H1 (cell line): ENCODE data around the gene DCUN1D3. TPM values are rescaled to one million over a fixed set of nuclear protein-coding genes. Genes with fewer than 3 reads are reported as not detected.

Experiments used
- CTCF ChIA-PET: fragments of 300-600 bp; sonication (Branson Sonifier 250); formaldehyde crosslinking; loops from one replicate; lab custom pipeline; 2021; ENCODE audit not compliant: partially characterized antibody; lab: Charles Lee
- POLR2A ChIA-PET: fragments of 300-600 bp; sonication (Branson Sonifier 250); formaldehyde crosslinking; loops from one replicate; lab custom pipeline; 2021; ENCODE audit warnings: inconsistent platforms; ENCODE audit not compliant: partially characterized antibody; lab: Charles Lee
- DNase-seq, 2 experiments: peaks; one replicate each; pipeline versions ENCODE4 v3.0.0 to v3.0.0-alpha.2; 2010 to 2022; ENCODE audit warnings: low spot score in 2 of 2, low read depth in 1 of 2, mixed read lengths in 1 of 2
- FAIRE-seq: peaks from 2 replicates; lab custom pipeline; 2011; peaks lifted over from hg19 to GRCh38; lab: Jason Lieb, UNC
- H2AFZ ChIP-seq: 2 replicates; pipeline ENCODE4 v1.8.1; 2012; ENCODE audit warnings: low read length, inconsistent platforms
- H2AK5ac ChIP-seq: 2 replicates; pipeline ENCODE4 v1.6.1; 2013; ENCODE audit warnings: low read depth, low read length
- H2BK120ac ChIP-seq: replicated peaks from 2 replicates; pipeline ENCODE3; 2013; ENCODE audit warnings: low read depth, low read length, inconsistent platforms
- H2BK12ac ChIP-seq: 2 replicates; pipeline ENCODE4 v1.6.1; 2013; ENCODE audit warnings: low read depth, low read length
- H2BK15ac ChIP-seq: 2 replicates; pipeline ENCODE4 v1.6.1; 2013; ENCODE audit warnings: low read length
- H2BK20ac ChIP-seq: 2 replicates; pipeline ENCODE4 v1.6.1; 2013; ENCODE audit warnings: low read length
- H2BK5ac ChIP-seq: 2 replicates; pipeline ENCODE4 v1.6.1; 2013; ENCODE audit warnings: low read depth, low read length
- H3K14ac ChIP-seq: 2 replicates; pipeline ENCODE4 v1.6.1; 2013; ENCODE audit warnings: inconsistent platforms; ENCODE audit not compliant: insufficient read length
- H3K18ac ChIP-seq: 2 replicates; pipeline ENCODE4 v1.6.1; 2013; ENCODE audit warnings: low read length; ENCODE audit errors: extremely low read depth
- H3K23ac ChIP-seq: 2 replicates; pipeline ENCODE4 v1.6.1; 2013; ENCODE audit warnings: inconsistent platforms; ENCODE audit not compliant: insufficient read length
- H3K23me2 ChIP-seq: 2 replicates; pipeline ENCODE4 v1.6.1; 2013; ENCODE audit warnings: low read depth, low read length
- H3K27ac ChIP-seq: 2 replicates; pipeline ENCODE4 v1.6.1; 2011; ENCODE audit warnings: low read depth, low read length, inconsistent platforms
- H3K27me3 ChIP-seq, 4 experiments: replicated peaks in 1 of 4; 1 replicate in 1 of 4; 2 replicates in 3 of 4; pipeline versions ENCODE4 v1.6.1 to v1.8.1; 2011 to 2013; ENCODE audit warnings: low read length in 3 of 4, mild to moderate bottlenecking in 3 of 4, inconsistent platforms in 2 of 4, mixed read lengths in 2 of 4, moderate library complexity in 1 of 4; ENCODE audit not compliant: control insufficient read depth in 3 of 4, insufficient read depth in 3 of 4; ENCODE audit errors: extremely low read depth in 1 of 4
- H3K36me3 ChIP-seq, 4 experiments: 2 replicates each; pipeline versions ENCODE4 v1.6.1 to v1.8.1; 2011 to 2013; ENCODE audit warnings: mild to moderate bottlenecking in 4 of 4, low read length in 3 of 4, moderate library complexity in 2 of 4, control low read depth in 1 of 4, inconsistent platforms in 1 of 4; ENCODE audit not compliant: insufficient read depth in 4 of 4, control insufficient read depth in 2 of 4
- H3K4ac ChIP-seq: replicated peaks from 2 replicates; pipeline ENCODE3; 2013; ENCODE audit warnings: low read length, low read depth, mixed read lengths, inconsistent platforms; ENCODE audit not compliant: insufficient read length
- H3K4me1 ChIP-seq, 4 experiments: replicated peaks in 1 of 4; 1 replicate in 1 of 4; 2 replicates in 3 of 4; pipeline versions ENCODE4 v1.6.1 to v1.8.1; 2011 to 2013; ENCODE audit warnings: low read length in 3 of 4, inconsistent platforms in 2 of 4, mixed read lengths in 1 of 4; ENCODE audit not compliant: insufficient read depth in 4 of 4, control insufficient read depth in 3 of 4
- H3K4me2 ChIP-seq, 2 experiments: 2 replicates each; pipeline versions ENCODE4 v1.6.1 to v1.8.1; 2011 to 2013; ENCODE audit warnings: low read depth in 2 of 2, low read length in 2 of 2, control low read depth in 1 of 2, inconsistent platforms in 1 of 2, mild to moderate bottlenecking in 1 of 2; ENCODE audit not compliant: insufficient read depth in 1 of 2
- H3K4me3 ChIP-seq, 4 experiments: fragments of 200-600, 300-600 bp in 1 of 4; sonication (generic), shearing (Covaris generic), sonication (Bioruptor Twin) in 1 of 4; 2 replicates each; pipeline versions ENCODE4 v1.5.1 to v1.8.1; 2011 to 2016; ENCODE audit warnings: low read length in 4 of 4, low read depth in 3 of 4, control low read depth in 2 of 4, inconsistent platforms in 2 of 4, mild to moderate bottlenecking in 2 of 4, mixed read lengths in 1 of 4, moderate library complexity in 1 of 4; ENCODE audit not compliant: insufficient read depth in 2 of 4; ENCODE audit errors: extremely low read depth in 1 of 4
- H3K56ac ChIP-seq: replicated peaks from 2 replicates; pipeline ENCODE3; 2013; ENCODE audit warnings: low read depth, mild to moderate bottlenecking, mixed read lengths, low read length, inconsistent platforms; ENCODE audit not compliant: insufficient read length
- H3K79me1 ChIP-seq: 2 replicates; pipeline ENCODE4 v1.6.1; 2013; ENCODE audit warnings: low read depth, low read length, control low read depth
- H3K79me2 ChIP-seq, 2 experiments: 2 replicates each; pipeline versions ENCODE4 v1.6.1 to v1.8.1; 2012 to 2013; ENCODE audit warnings: low read length in 2 of 2, mild to moderate bottlenecking in 2 of 2, inconsistent platforms in 1 of 2; ENCODE audit not compliant: insufficient read depth in 2 of 2, control insufficient read depth in 1 of 2
- H3K9ac ChIP-seq, 4 experiments: replicated peaks in 1 of 4; 1 replicate in 1 of 4; 2 replicates in 3 of 4; pipeline versions ENCODE4 v1.6.1 to v1.8.1; 2011 to 2013; ENCODE audit warnings: low read depth in 3 of 4, low read length in 3 of 4, control low read depth in 2 of 4, mild to moderate bottlenecking in 2 of 4, moderate library complexity in 2 of 4, inconsistent platforms in 1 of 4; ENCODE audit errors: extremely low read depth in 1 of 4
- H3K9me3 ChIP-seq, 2 experiments: 2 replicates each; pipeline versions ENCODE4 v1.6.1 to v1.8.1; 2012 to 2013; ENCODE audit warnings: mild to moderate bottlenecking in 2 of 2, moderate library complexity in 2 of 2, control low read depth in 1 of 2, inconsistent platforms in 1 of 2, low read depth in 1 of 2, low read length in 1 of 2, mixed read lengths in 1 of 2; ENCODE audit not compliant: insufficient read depth in 2 of 2
- H4K20me1 ChIP-seq, 2 experiments: replicated peaks in 1 of 2; 2 replicates each; pipeline versions ENCODE3 to v1.8.1; 2011 to 2013; ENCODE audit warnings: inconsistent platforms in 2 of 2, low read length in 2 of 2, mild to moderate bottlenecking in 1 of 2; ENCODE audit not compliant: insufficient read depth in 2 of 2, control insufficient read depth in 1 of 2
- H4K5ac ChIP-seq: 2 replicates; pipeline ENCODE4 v1.6.1; 2013; ENCODE audit warnings: low read length, low read depth, mixed read lengths, inconsistent platforms; ENCODE audit not compliant: insufficient read length
- H4K8ac ChIP-seq: 2 replicates; pipeline ENCODE4 v1.8.0; 2013; ENCODE audit warnings: mild to moderate bottlenecking, moderate library complexity, low read length, inconsistent platforms; ENCODE audit not compliant: insufficient read depth; ENCODE audit errors: extremely low read depth
- H4K91ac ChIP-seq: replicated peaks from 2 replicates; pipeline ENCODE3; 2013; ENCODE audit warnings: low read length, mixed read lengths, inconsistent platforms; ENCODE audit not compliant: insufficient read length
- ASH2L ChIP-seq: fragments of 200-600, 300-600 bp; sonication (generic); IDR thresholded peaks from one replicate; pipeline ENCODE4 v1.7.1; 2017; ENCODE audit warnings: low read length
- BRCA1 ChIP-seq: IDR thresholded peaks from 2 replicates; pipeline ENCODE4 v1.6.1; 2012; ENCODE audit warnings: low read depth, low read length, improper control_type of control experiment
- CBX5 ChIP-seq: fragments of 300-800, 300-1000 bp; sonication (generic); IDR thresholded peaks from 2 replicates; pipeline ENCODE4 v1.7.1; 2016; ENCODE audit warnings: antibody characterized with exemption, low read length, low read depth
- CBX8 ChIP-seq: fragments of 300-800, 300-1000 bp; sonication (generic); IDR thresholded peaks from 2 replicates; pipeline ENCODE4 v1.7.1; 2016; ENCODE audit warnings: low read depth, low read length, borderline replicate concordance
- CHD1 ChIP-seq: IDR thresholded peaks from 2 replicates; pipeline ENCODE4 v1.6.1; 2012; ENCODE audit warnings: low read depth, low read length, improper control_type of control experiment
- KDM4A ChIP-seq: IDR thresholded peaks from one replicate; pipeline ENCODE4 v1.7.1; 2012; ENCODE audit warnings: low read depth, mild to moderate bottlenecking, moderate library complexity, low read length, inconsistent platforms; ENCODE audit not compliant: severe bottlenecking
- POLR2A ChIP-seq, 2 experiments: IDR thresholded peaks; 1 replicate in 1 of 2; 2 replicates in 1 of 2; pipeline ENCODE4 v1.6.1; 2011; ENCODE audit warnings: low read depth in 2 of 2, low read length in 2 of 2, mild to moderate bottlenecking in 2 of 2; ENCODE audit errors: control extremely low read depth in 1 of 2
- RNF2 ChIP-seq: fragments of 200-900, 300-1000 bp; sonication (generic); IDR thresholded peaks from 2 replicates; pipeline ENCODE4 v1.7.1; 2016; ENCODE audit warnings: borderline replicate concordance, low read depth, mild to moderate bottlenecking, antibody characterized with exemption, low read length; ENCODE audit not compliant: poor library complexity, severe bottlenecking; ENCODE audit errors: missing control alignments
- SIRT6 ChIP-seq: IDR thresholded peaks from one replicate; pipeline ENCODE4 v1.7.1; 2012; ENCODE audit warnings: low read length, inconsistent platforms
- SP2 ChIP-seq: IDR thresholded peaks from 2 replicates; pipeline ENCODE4 v1.6.1; 2012; ENCODE audit warnings: mild to moderate bottlenecking, low read length, inconsistent platforms
- TCF12 ChIP-seq: IDR thresholded peaks from 2 replicates; pipeline ENCODE4 v1.6.1; 2011; ENCODE audit warnings: low read depth, mild to moderate bottlenecking, low read length
- TEAD4 ChIP-seq: IDR thresholded peaks from 2 replicates; pipeline ENCODE4 v1.6.1; 2012; ENCODE audit warnings: low read depth, low read length, inconsistent platforms, mixed read lengths
- WGBS, 2 experiments: shearing (Covaris generic) in 1 of 2; methylation state at CpG; one replicate each; pipeline versions ENCODE4 v1.1.6 to v1.1.7; 2013 to 2015; ENCODE audit warnings: low lambda C conversion rate in 2 of 2, mixed read lengths in 2 of 2, inconsistent platforms in 1 of 2, low coverage in 1 of 2, missing lambda C conversion rate in 1 of 2; ENCODE audit not compliant: insufficient replicate concordance in 2 of 2, insufficient coverage in 1 of 2, insufficient read length in 1 of 2; ENCODE audit errors: extremely low coverage in 1 of 2, missing lambda C conversion rate in 1 of 2; 5-methylcytosine and 5-hydroxymethylcytosine counted together
- polyA plus RNA-seq, 7 experiments: library from polyadenylated mRNA; depleted of rRNA in 3 of 7; stranded (reverse) in 5 of 7; unstranded in 2 of 7; fragments of >200 nt in 5 of 7; fragments of 200-250 nt in 2 of 7; gene quantifications; 1 replicate in 5 of 7; 2 replicates in 1 of 7; 4 replicates in 1 of 7; pipeline versions ENCODE4 v1.2.1 to v1.2.3, GENCODE V29; 2011 to 2013; ENCODE audit warnings: missing spikeins in 2 of 7, mixed read lengths in 2 of 7
- total RNA-seq: library from RNA; stranded (reverse); fragmentation: NEBNext Ultra II Directional; extraction: Animal tissue kit (Norgen Biotek cat#: 25700); gene quantifications from 2 replicates; pipeline ENCODE4 v1.2.1, GENCODE V29; 2021

The DCUN1D3 gene
- total and polyA plus RNA-seq, 2 of the 8 experiments (the other 6 are each of a cell fraction or from before 2014, with no cell fraction given) = 3.5 to 18.2 TPM

GRCh38 chr16:20906341-20907255 is 6.4 kb upstream of the DCUN1D3 start:
- Histone ChIP-seq H2BK120ac (no peak overlapping the region), H4K20me1 (no peaks in the 10 kb centered on the region), H3K36me3 (peaks cover 0 to 5% (median 0%) of the 10 kb centered on the region in 4 experiments; a peak in 1 of 8 replicates), H3K9ac (no peak overlapping the region), H3K4ac (no peak overlapping the region), H2BK12ac (no peak overlapping the region), H3K27ac (no peak overlapping the region), H3K4me3 (no peak overlapping the region), H2AFZ (no peak overlapping the region), H2BK15ac (no peak overlapping the region), H2BK20ac (no peak overlapping the region), H3K4me2 (no peak overlapping the region), H3K27me3 (no peaks in the 10 kb centered on the region; a peak in 1 of 7 replicates), H3K23me2 (no peaks in the 10 kb centered on the region; the same call in 1 of the 2 replicates), H4K91ac (no peak overlapping the region), H3K4me1 (peaks cover 0 to 9% (median 3%) of the 10 kb centered on the region in 4 experiments; a peak in 3 of 7 replicates), H3K79me2 (peaks cover 0 to 18% of the 10 kb centered on the region in 2 experiments; a peak in 2 of 4 replicates), H3K23ac (no peak overlapping the region), H2AK5ac (no peak overlapping the region), H3K14ac (no peak overlapping the region), H2BK5ac (no peak overlapping the region), H4K5ac (no peak overlapping the region), H3K9me3 (no peaks in the 10 kb centered on the region), H3K56ac (no peak overlapping the region), H4K8ac (no peak overlapping the region), H3K18ac (no peak overlapping the region), H3K79me1 (no peaks in the 10 kb centered on the region; the same call in 1 of the 2 replicates)
- POLR2A ChIA-PET = interaction anchor here (1.7 kb wide), 1 partner anchor 12 kb away, joined by 4 read pairs; no protein-coding TSS in a partner anchor
- FAIRE-seq (no peak), DNase-seq (no peak)
- 89% methylated on average over 4 of the region's 4 CpGs; no CpG with 5 or more reads in 1 of the 2 experiments for WGBS, 2 experiments
- CTCF ChIA-PET = interaction anchor here (0.6 to 1.2 kb wide), 3 partner anchors 9 to 92 kb away, joined by 3 to 4 read pairs (median 3); no protein-coding TSS in a partner anchor
- TF ChIP-seq KDM4A (no peak), ASH2L (no peak), RNF2 (no peak), POLR2A (IDR thresholded peaks at IDR 0.05; ENCODE audit: control extremely low read depth in 1 of 2, low read depth in 2 of 2, low read length in 2 of 2) (no peak), TEAD4 (no peak), TCF12 (no peak), SIRT6 (no peak), CBX8 (no peak), BRCA1 (no peak), SP2 (no peak), CBX5 (no peak), CHD1 (no peak)
